Right renal cortex interstitium (tissue), 3 donors: ENCODE results near the gene PASK. TPM values are rescaled to one million over a fixed set of nuclear protein-coding genes. Genes with fewer than 3 reads are reported as not detected.

Experiments
- DNase-seq, 3 donors: peaks; one replicate each; pipeline ENCODE4 v3.0.0-alpha.2; 2013; ENCODE audit warnings: low read depth in 3 of 3, low spot score in 2 of 3
- polyA plus RNA-seq, 3 donors: library from polyadenylated mRNA; unstranded; fragments of 120-200 nt; gene quantifications; one replicate each; pipeline ENCODE4 v1.2.1, GENCODE V29; 2013; ENCODE audit not compliant: insufficient read length in 3 of 3

The PASK gene
- polyA plus RNA-seq, 3 donors: 11.9 to 14.7 (median 13.0) TPM

DNA sequence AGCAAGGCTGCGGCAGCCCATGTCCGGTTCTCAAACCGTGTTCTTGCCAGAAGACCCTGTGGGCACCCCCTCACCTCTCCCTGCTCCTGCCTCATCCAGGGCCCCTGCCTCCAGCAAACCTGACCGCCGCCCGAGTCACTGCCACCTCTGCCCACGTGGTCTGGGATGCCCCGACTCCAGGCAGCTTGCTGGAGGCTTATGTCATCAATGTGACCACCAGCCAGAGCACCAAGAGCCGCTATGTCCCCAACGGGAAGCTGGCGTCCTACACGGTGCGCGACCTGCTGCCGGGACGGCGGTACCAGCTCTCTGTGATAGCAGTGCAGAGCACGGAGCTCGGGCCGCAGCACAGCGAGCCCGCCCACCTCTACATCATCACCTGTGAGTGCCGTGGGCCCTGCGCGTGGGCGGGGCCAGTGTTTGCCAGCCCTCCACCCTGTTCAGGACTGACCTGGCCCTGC, 79.4 kb downstream of the PASK start:
- no peak for DNase-seq

DNA sequence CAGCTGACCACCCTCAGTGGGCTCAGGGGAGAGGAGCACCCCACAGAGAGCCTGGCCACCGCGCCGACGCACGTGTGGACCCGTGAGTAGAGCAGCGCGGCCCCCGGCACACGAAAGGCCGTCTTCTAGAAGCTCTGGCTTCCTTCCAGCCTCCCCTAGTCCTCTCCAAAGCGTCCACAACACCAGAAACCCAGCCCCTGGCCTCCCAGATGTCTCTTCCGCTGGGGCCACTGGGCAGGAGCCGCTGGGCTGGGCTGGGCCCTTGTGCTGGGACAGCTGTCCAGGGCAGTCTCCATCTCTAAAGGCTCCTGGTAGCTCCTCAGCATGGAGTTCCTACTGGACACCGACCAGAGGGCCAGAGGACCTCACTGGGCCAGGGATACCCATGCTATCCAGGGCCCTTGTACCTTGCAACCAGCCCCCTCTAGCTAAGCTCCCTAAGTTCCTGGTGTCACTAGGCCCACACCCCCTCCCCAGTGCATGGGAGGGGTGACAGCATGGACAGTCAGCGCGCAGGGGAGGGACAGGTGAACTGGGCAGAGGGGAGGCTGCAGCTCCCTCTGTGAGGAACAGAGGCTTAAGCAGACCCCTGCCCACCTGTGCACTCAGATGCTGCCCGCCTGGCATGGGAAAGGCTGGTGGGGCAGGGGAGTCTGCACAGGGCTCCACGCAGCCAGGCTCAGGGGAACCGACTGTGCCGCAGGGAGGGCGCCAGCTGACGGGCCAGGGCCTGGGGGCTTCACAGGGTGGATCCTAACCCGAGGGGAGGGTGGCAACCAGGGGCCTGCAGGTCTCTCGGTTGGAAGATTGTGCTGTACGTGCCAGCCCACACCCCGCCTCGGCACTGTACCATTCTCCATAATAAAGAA, 80.1 kb downstream of the PASK start:
- DNase-seq: no peak

DNA sequence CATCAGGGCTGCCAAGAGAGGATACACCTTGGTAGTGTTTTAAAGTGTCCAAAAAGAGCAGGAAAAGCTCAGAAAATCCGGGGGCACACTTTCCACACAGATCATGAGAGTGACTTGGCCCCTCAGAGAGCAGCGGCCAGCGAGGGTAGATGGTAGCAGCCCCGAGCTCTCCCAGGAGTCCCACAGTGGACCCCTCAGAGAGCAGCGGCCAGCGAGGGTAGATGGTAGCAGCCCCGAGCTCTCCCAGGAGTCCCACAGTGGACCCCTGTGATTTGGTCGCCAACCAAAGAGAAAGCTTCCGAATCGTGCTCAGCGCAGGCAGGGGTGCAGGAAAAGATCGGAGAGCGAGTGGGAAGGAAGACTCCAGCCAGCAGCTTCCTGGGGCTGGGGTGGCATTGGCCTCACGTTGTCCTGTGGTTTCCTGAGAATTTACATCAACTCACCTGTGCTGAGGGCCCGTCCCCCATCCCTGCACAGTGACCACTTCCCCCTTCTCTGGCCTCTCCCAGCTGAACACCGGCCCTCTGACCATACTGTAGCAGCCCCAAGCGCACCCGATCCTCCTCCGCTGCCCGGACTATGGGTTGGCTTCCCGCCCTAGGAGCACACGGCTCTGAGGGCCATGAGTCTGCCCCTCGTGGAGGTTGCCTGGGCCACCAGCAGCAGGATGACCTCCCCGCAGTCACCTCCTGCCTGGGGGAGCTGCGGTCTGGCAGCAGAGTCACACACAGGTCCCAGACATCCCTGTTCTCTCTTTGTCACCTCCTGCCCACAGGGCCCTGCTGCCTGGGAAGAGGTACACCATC, 80.9 kb downstream of the PASK start:
- DNase-seq: no peak

DNA sequence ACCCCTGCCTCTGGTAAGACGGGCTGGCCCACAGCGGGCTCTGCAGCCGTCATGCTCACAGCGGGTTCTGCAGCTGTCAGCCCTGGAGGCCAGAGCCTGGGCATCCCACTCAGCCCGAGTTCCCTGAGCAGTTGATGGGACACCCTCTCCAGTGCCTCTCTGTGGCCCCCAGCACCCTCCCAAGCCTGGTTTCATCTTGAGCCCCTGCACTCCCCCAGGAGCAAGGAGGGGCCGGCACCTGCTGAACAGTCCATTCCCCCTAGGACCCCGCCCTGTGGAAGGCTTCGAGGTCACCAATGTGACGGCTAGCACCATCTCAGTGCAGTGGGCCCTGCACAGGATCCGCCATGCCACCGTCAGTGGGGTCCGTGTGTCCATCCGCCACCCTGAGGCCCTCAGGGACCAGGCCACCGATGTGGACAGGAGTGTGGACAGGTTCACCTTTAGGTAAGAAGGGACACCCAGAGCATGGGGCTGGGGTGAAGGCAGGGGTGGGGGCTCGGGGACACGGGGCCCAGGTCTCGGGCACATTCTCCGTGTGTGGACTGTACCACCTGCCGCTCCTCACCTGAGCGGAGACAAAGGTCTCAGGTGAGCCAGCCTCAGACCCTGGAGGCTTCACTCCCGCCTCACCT, 81.7 kb downstream of the PASK start:
- no peak for DNase-seq

DNA sequence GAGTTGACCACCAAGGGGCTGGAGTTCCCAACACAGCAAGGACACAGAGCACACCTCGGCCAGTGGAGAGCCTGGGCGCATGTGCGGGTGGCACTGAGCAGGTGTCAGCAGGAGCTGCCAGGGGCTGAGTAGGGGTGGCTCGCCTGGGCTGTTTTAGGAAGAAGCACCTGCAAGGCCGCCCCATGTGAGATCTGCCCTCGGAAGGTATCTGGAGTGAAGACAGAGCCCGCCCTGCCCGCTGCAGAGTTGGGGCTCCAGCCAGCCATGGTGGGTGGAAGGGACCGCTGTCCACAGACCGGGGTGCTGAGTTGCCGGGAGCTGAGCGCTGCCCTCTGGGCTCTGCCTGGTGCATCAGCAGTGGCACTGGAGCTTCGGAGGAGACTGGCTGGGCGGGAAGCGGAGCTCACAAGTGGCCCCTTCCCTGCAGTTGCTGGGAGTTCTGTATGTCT, 82.4 kb downstream of the PASK start:
- no peak for DNase-seq

DNA sequence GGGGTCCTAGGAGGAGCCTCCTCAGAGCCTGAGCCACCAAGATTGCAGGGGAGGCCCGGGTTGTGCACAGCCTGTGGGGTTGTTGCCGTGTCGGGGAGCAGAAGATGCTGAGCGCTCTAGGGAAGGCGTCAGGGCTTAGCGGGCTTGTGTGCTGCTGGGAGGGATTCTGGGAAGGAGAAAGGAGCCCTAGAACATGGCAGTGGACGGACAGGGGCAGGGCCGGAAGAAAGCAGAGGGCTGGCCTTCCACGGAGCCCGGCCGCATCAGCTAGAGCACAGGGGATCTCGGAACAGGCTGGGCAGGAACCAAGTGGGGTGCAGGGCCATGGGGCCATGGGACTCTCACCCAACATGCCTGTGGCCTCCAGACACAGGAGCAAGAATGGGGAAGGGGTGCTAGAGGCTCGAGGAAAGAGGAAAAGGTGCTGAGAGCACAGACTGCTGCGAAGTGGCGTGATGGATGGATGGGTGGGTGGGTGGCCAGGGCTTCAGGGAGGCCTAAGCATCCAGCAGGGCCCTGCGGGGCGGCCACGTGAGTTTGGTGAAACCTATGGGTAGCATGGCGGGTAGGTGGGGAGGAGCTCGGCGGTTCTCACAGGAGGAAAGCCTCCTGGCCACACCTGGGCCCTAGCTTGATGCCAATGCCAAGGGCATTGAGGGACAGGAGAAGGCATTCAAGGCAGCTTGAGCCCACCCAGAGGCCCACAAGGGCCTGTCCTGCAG, 82.9 kb downstream of the PASK start:
- no peak for DNase-seq

DNA sequence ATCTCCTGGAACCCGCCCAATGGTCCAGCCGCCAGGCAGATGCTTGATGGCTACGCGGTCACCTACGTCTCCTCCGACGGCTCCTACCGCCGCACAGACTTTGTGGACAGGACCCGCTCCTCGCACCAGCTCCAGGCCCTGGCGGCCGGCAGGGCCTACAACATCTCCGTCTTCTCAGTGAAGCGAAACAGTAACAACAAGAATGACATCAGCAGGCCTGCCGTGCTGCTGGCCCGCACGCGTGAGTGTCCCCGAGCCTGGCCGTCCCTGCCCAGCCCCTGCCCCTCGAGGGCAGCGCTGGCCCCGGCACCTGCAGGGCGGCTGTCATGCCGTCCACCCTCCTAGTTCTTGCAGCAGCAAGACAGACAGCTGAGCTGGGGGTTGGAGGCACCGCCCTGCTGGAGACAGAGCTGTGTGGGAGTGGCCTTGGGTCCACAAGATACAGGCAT, 83.9 kb downstream of the PASK start:
- no peak for DNase-seq

DNA sequence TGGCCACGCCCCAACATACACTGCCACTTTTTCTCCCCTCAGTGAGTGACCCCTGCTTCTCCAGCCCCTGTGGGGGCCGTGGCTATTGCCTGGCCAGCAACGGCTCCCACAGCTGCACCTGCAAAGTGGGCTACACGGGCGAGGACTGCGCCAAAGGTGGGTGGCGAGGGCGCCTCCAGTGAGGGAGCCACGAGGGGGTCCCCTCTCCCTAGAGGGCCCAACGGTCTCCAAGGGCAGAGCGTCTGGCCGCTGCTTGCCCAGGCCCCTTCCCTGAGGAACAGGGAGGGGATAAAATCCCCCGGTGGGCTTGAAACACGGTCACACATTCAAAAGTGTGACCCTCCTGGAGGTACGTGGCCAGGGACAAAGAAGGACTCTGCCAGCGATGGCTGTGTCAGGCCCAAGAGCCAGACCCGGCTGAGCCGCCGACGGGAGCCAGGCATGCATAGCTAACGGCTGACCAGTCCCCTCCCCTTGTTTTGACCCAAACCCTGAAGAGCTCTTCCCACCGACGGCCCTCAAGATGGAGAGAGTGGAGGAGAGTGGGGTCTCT, 84.4 kb downstream of the PASK start:
- DNase-seq: no peak

DNA sequence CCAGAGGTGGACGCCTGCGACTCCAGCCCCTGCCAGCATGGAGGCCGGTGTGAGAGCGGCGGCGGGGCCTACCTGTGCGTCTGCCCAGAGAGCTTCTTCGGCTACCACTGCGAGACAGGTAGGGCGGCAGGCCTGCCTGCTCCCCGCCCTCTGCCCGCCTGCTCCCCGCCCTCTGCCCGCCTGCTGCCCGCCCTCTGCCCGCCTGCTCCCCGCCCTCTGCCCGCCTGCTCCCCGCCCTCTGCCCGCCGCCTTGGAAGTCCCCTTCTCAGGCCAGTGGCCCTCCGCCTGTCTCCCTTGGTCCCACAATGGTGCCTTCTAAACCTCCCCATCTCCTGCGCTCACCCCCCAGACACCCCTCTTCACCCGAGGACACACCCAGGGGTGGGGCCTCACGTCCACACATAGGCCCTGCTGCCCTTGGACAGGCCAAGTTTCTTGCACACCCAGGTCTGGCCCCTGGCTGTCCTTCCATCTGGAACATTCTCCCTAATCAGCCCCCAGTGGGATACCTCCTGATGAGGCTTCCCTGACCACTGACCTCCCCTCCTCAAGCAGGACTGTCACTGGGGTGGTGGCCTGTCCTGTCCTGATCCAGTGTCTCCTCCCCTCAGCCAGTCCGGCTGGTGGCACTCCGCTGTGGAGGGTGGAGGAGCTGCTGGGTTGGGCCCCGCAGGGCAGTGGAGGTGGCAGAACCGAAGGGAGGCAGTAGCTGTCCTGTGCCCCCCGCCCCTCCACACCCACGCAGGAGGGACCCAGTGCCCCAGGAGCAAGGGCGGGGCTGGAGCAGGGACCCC, 85.1 kb downstream of the PASK start:
- no peak for DNase-seq

DNA sequence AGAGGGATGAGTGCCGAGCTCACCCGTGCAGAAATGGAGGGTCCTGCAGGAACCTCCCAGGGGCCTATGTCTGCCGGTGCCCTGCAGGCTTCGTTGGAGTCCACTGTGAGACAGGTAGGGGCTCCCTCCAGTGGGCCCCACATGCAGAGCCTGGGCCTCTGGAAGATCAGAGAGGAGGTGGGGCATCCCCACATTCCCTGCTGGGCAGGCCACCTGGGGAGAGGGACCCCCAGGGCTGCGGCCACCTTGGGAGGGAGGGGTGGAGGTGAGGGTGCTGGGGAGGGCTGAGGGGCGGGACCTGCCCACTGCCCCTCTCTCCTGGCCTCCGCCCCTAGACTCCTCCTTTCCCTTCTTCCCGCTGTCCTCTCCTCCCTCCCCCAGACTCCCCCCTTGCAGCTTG, 85.7 kb downstream of the PASK start:
- DNase-seq: no peak

DNA sequence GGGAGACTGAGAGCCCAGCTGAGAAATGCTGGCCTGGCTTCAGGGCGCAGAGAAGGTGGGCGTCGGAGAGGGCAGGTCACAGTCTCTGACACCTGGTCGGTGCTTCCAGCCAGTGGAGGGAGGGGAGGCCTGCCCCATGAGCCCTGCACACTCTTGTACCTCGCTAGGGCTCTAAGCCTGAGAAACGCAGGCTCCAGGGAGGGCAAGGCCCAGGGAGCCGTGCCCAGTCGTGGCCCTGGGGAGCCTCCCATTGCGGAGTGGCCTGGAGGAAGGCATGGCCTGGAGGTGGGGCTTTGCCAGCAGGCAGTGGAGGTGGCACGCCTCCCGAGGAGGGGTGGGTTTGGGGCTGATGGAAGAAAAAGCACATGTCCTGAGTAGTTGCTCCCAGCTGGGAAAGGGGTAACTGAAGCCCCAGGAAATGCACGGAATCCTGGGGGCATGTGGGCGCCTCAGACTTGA, 86.2 kb downstream of the PASK start:
- no peak for DNase-seq

DNA sequence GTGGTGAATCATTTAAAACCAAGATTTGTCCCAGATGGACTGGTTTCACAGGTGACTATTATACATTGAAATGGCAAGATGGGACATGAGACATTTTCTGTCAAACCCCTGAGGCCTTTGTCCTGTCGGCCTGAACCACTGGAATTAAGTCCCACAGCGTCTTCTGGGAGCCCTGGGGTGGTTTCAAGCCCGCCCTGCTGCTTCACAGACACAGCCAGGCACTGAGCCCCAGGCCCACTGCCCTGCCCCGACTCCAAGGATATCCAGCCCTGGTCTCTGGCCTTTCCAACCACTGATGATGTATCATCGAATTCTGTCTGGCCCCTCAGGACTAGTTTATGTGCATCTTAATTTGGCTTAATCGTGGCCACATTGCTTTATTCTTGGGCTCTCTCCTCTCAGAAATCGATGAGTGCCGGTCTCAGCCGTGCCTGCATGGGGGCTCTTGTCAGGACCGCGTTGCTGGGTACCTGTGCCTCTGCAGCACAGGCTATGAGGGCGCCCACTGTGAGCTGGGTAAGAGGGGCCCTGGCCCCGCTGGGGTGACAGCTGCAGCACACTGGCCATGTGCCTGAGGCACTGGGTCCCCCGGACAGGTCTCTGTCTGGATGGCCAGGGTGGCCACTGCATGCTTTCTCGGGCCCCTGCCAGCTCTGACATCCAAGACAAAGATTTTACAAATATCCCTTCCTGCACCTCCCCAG, 86.7 kb downstream of the PASK start:
- DNase-seq: no peak

DNA sequence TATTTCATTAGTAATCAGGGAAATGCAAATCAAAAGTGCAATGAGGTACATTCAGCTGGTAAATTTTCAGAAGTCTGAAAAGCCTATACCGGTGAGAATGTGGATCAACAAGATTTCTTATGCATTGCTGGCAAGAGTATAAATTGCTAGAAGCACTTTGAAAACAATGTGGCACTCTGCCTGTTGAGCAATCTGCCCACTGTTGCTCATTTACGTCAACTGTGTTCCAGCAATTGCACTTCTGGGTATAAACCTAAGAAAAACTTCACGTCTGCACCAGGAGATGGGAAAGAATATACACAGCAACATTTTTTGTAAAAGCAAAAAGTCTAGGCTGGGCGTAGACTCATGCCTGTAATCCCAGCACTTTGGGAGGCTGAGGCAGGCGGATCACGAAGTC, 88.0 kb downstream of the PASK start:
- no peak for DNase-seq

Other genes starting within 250 kb of the PASK start
- under 1 TPM in 1 of 3 donors, not detected in 2; 0.04 TPM for gene CROCC2, start 243.1 kb downstream of the PASK start, polyA plus RNA-seq
- 1 to 10 TPM; 6.2 to 7.4 (median 6.6) TPM for gene SNED1, start 150.9 kb downstream of the PASK start, polyA plus RNA-seq
- gene MTERF4, start 47.2 kb downstream of the PASK start, polyA plus RNA-seq: 10 to 100 TPM; 61.5 to 74.3 (median 64.1) TPM
- 10 to 100 TPM; 85.1 to 87.5 (median 86.1) TPM for gene PPP1R7, start 995 bp upstream of the PASK start, polyA plus RNA-seq
- gene ANO7, start 39.2 kb upstream of the PASK start, polyA plus RNA-seq: 1 to 10 TPM; 1.3 to 2.1 (median 1.4) TPM
- gene HDLBP, start 166.2 kb upstream of the PASK start, polyA plus RNA-seq: 100 to 1,000 TPM; 325 to 373 (median 355) TPM
- 100 to 1,000 TPM; 574 to 586 (median 582) TPM for gene SEPTIN2, start 166.5 kb upstream of the PASK start, polyA plus RNA-seq
- 10 to 100 TPM; 47.9 to 63.7 (median 54.9) TPM for gene FARP2, start 206.8 kb upstream of the PASK start, polyA plus RNA-seq